OCI-LY7 (cell line): Measurements from ENCODE around the gene CARD18. TPM values are rescaled to one million over a fixed set of nuclear protein-coding genes. Genes with fewer than 3 reads are reported as not detected.

Source experiments
- BruUV-seq: library from RNA; stranded (reverse); fragments of 400-500 nt; replicated peaks from 2 replicates; lab custom pipeline; 2021; lab: Mats Ljungman, UMichigan
- CTCF ChIA-PET: fragments of 300-600 bp; sonication (Branson Sonifier 250); formaldehyde crosslinking; loops from one replicate; lab custom pipeline; 2022; ENCODE audit warnings: antibody characterized with exemption; ENCODE audit not compliant: unreplicated experiment; lab: Charles Lee
- POLR2A ChIA-PET: fragments of 300-600 bp; sonication (Branson Sonifier 250); formaldehyde crosslinking; loops from one replicate; lab custom pipeline; 2022; ENCODE audit warnings: antibody characterized with exemption; lab: Charles Lee
- DNase-seq: peaks from one replicate; pipeline ENCODE4 v3.0.0-alpha.2; 2015; ENCODE audit warnings: low spot score
- H2AFZ ChIP-seq: fragments of 200-600 bp; sonication (generic), shearing (Covaris generic); 2 replicates; pipeline ENCODE4 v1.6.1; 2014; ENCODE audit warnings: mild to moderate bottlenecking, antibody characterized with exemption, low read length, moderate library complexity
- H3K27ac ChIP-seq: fragments of 200-600 bp; sonication (generic); 2 replicates; pipeline ENCODE4 v1.5.1; 2014; ENCODE audit warnings: mixed run types, low read depth, mild to moderate bottlenecking, moderate library complexity, low read length, inconsistent platforms; ENCODE audit not compliant: poor library complexity, severe bottlenecking
- H3K36me3 ChIP-seq: fragments of 200-600 bp; sonication (generic); 2 replicates; pipeline ENCODE4 v1.6.1; 2014; ENCODE audit warnings: mild to moderate bottlenecking, antibody characterized with exemption, low read length, moderate library complexity, mixed read lengths; ENCODE audit not compliant: insufficient read depth
- H3K4me1 ChIP-seq: fragments of 200-600 bp; sonication (generic); 2 replicates; pipeline ENCODE4 v1.5.1; 2014; ENCODE audit warnings: mild to moderate bottlenecking, low read length; ENCODE audit not compliant: insufficient read depth, poor library complexity, severe bottlenecking
- H3K4me2 ChIP-seq: fragments of 200-600 bp; sonication (generic); 2 replicates; pipeline ENCODE4 v1.6.1; 2014; ENCODE audit warnings: mild to moderate bottlenecking, low read length
- H3K4me3 ChIP-seq: fragments of 200-600 bp; sonication (generic); 2 replicates; pipeline ENCODE4 v1.5.1; 2014; ENCODE audit warnings: mild to moderate bottlenecking, low read depth, low read length; ENCODE audit not compliant: poor library complexity, severe bottlenecking
- H3K79me2 ChIP-seq: fragments of 200-600 bp; sonication (generic); 2 replicates; pipeline ENCODE4 v1.6.1; 2016; ENCODE audit warnings: low read depth, mild to moderate bottlenecking, low read length, moderate library complexity, mixed read lengths; ENCODE audit not compliant: insufficient read depth
- H3K9me2 ChIP-seq: fragments of 200-600 bp; sonication (generic); 2 replicates; pipeline ENCODE4 v1.6.1; 2016; ENCODE audit warnings: mild to moderate bottlenecking, low read length, mixed read lengths; ENCODE audit not compliant: insufficient read depth
- H3K9me3 ChIP-seq: fragments of 200-600 bp; sonication (generic); 2 replicates; pipeline ENCODE4 v1.6.1; 2014; ENCODE audit warnings: mild to moderate bottlenecking, mixed run types, low read length, mixed read lengths
- H4K20me1 ChIP-seq: fragments of 200-600 bp; sonication (generic); 2 replicates; pipeline ENCODE4 v1.6.1; 2014; ENCODE audit warnings: mild to moderate bottlenecking, antibody characterized with exemption, low read length, moderate library complexity, mixed read lengths; ENCODE audit not compliant: insufficient read depth
- EZH2phosphoT487 ChIP-seq: fragments of 200-600 bp; sonication (generic); IDR thresholded peaks from 2 replicates; pipeline ENCODE4 v1.6.1; 2018; ENCODE audit warnings: low read depth, borderline replicate concordance, mild to moderate bottlenecking, mixed run types, antibody characterized with exemption, low read length, moderate library complexity, mixed read lengths
- intact Hi-C: fragments of 100-400 bp; cut with micrococcal nuclease; formaldehyde crosslinking; loops from one replicate; pipeline ENCODE4 v1.10.0; 2022; ENCODE audit not compliant: unreplicated experiment
- total RNA-seq, 2 experiments: library from RNA; depleted of rRNA in 1 of 2; stranded (reverse); fragments of >200 nt in 1 of 2; shearing (Covaris generic) in 1 of 2; gene quantifications; 2 replicates each; pipeline ENCODE4 v1.2.3, GENCODE V29; 2014 to 2022
- TF ChIP-seq, protein P1 (sequence below): fragments of 200-600 bp; sonication (generic); conservative IDR thresholded peaks from 2 replicates; pipeline ENCODE4 v1.5.1; 2014; ENCODE audit warnings: mild to moderate bottlenecking, antibody characterized with exemption, low read length, moderate library complexity, mixed read lengths

CARD18 gene
- total RNA-seq, 2 experiments from 2014 or later: not detected

- Histone ChIP-seq H3K9me2 (no peaks in the 10 kb centered on the region), H2AFZ (no peak overlapping the region), H3K4me3 (no peak overlapping the region), H3K36me3 (no peaks in the 10 kb centered on the region), H4K20me1 (no peaks in the 10 kb centered on the region), H3K9me3 (no peaks in the 10 kb centered on the region), H3K4me1 (no peaks in the 10 kb centered on the region), H3K79me2 (no peaks in the 10 kb centered on the region), H3K27ac (no peak overlapping the region), H3K4me2 (no peak overlapping the region)
- DNase-seq: no peak
- BruUV-seq: no TSS peak
- ChIA-PET POLR2A (no interaction called here), CTCF (no interaction called here)
- intact Hi-C loops: no loop called here
- TF ChIP-seq, protein P1, sequence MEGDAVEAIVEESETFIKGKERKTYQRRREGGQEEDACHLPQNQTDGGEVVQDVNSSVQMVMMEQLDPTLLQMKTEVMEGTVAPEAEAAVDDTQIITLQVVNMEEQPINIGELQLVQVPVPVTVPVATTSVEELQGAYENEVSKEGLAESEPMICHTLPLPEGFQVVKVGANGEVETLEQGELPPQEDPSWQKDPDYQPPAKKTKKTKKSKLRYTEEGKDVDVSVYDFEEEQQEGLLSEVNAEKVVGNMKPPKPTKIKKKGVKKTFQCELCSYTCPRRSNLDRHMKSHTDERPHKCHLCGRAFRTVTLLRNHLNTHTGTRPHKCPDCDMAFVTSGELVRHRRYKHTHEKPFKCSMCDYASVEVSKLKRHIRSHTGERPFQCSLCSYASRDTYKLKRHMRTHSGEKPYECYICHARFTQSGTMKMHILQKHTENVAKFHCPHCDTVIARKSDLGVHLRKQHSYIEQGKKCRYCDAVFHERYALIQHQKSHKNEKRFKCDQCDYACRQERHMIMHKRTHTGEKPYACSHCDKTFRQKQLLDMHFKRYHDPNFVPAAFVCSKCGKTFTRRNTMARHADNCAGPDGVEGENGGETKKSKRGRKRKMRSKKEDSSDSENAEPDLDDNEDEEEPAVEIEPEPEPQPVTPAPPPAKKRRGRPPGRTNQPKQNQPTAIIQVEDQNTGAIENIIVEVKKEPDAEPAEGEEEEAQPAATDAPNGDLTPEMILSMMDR: no peak
- TF ChIP-seq EZH2phosphoT487: no peak
Measured at GRCh38 chr11:105132716-105133511, 6.7 kb downstream of the CARD18 start.

DNA sequence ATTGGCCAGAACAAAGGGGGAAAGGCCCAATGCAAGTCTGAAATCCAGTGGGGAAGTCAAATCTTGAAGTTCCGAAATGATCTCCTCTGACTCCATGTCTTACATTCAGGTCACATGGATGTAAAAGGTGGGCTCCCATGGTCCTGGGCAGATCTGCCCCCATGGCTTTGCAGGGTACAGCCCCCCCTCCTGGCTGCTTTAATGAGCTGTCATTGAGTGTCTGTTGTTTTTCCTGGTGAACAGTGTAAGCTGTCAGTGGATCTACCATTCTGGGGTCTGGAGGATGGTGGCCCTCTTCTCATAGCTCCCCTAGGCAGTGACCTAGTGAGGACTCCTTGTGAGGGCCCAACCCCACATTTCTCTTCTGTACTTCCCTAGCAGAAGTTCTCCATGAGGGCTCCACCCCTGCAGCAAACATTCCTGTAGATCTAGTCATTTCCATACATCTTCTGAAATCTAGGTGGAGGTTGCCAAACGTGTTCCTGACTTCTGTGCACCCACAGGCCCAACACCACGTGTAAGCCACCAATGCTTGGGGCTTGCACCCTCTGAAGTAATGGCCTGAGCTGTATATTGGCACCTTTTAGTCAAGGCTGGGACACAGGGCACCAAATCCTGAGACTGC, 9.3 kb downstream of the CARD18 start:
- no peak overlapping the region for H3K4me3 ChIP-seq
- H4K20me1 ChIP-seq: no peaks in the 10 kb centered on the region
- no peaks in the 10 kb centered on the region for H3K79me2 ChIP-seq
- H3K36me3 ChIP-seq: no peaks in the 10 kb centered on the region
- CTCF ChIA-PET: no interaction called here
- no peak for TF ChIP-seq EZH2phosphoT487
- TF ChIP-seq, protein P1: no peak
- no TSS peak for BruUV-seq
- DNase-seq: no peak
- POLR2A ChIA-PET: interaction anchor here (0.5 kb wide), 1 partner anchor 40 kb away, joined by 3 read pairs; no protein-coding TSS in a partner anchor
- H3K9me3 ChIP-seq: no peaks in the 10 kb centered on the region
- H3K27ac ChIP-seq: no peak overlapping the region
- no peaks in the 10 kb centered on the region for H3K4me1 ChIP-seq
- H2AFZ ChIP-seq: no peak overlapping the region
- no peaks in the 10 kb centered on the region for H3K9me2 ChIP-seq
- intact Hi-C loops: no loop called here
- H3K4me2 ChIP-seq: no peak overlapping the region

- no peaks in the 10 kb centered on the region for H3K79me2 ChIP-seq
- no peaks in the 10 kb centered on the region for H3K9me3 ChIP-seq
- no peak overlapping the region for H3K4me2 ChIP-seq
- H3K36me3 ChIP-seq: no peaks in the 10 kb centered on the region
- H3K4me1 ChIP-seq: no peaks in the 10 kb centered on the region
- H3K4me3 ChIP-seq: no peak overlapping the region
- H2AFZ ChIP-seq: no peak overlapping the region
- ChIA-PET POLR2A (no interaction called here), CTCF (no interaction called here)
- TF ChIP-seq EZH2phosphoT487: no peak
- TF ChIP-seq, protein P1: no peak
- BruUV-seq: no TSS peak
- no peaks in the 10 kb centered on the region for H3K9me2 ChIP-seq
- intact Hi-C loops: no loop called here
- no peaks in the 10 kb centered on the region for H4K20me1 ChIP-seq
- H3K27ac ChIP-seq: no peak overlapping the region
- DNase-seq: no peak
Measured at GRCh38 chr11:105124756-105125155, 14.8 kb downstream of the CARD18 start.
